H1 (cell line): Measurements from ENCODE around the gene ETFBKMT. TPM values are rescaled to one million over a fixed set of nuclear protein-coding genes. Genes with fewer than 3 reads are reported as not detected.

ENCODE experiments used
- CTCF ChIA-PET: fragments of 300-600 bp; sonication (Branson Sonifier 250); formaldehyde crosslinking; loops from one replicate; lab custom pipeline; 2021; ENCODE audit not compliant: partially characterized antibody; lab: Charles Lee
- POLR2A ChIA-PET: fragments of 300-600 bp; sonication (Branson Sonifier 250); formaldehyde crosslinking; loops from one replicate; lab custom pipeline; 2021; ENCODE audit warnings: inconsistent platforms; ENCODE audit not compliant: partially characterized antibody; lab: Charles Lee
- DNase-seq, 2 experiments: peaks; one replicate each; pipeline versions ENCODE4 v3.0.0 to v3.0.0-alpha.2; 2010 to 2022; ENCODE audit warnings: low spot score in 2 of 2, low read depth in 1 of 2, mixed read lengths in 1 of 2
- FAIRE-seq: peaks from 2 replicates; lab custom pipeline; 2011; peaks lifted over from hg19 to GRCh38; lab: Jason Lieb, UNC
- H2AFZ ChIP-seq: 2 replicates; pipeline ENCODE4 v1.8.1; 2012; ENCODE audit warnings: low read length, inconsistent platforms
- H2AK5ac ChIP-seq: 2 replicates; pipeline ENCODE4 v1.6.1; 2013; ENCODE audit warnings: low read depth, low read length
- H2BK120ac ChIP-seq: replicated peaks from 2 replicates; pipeline ENCODE3; 2013; ENCODE audit warnings: low read depth, low read length, inconsistent platforms
- H2BK12ac ChIP-seq: 2 replicates; pipeline ENCODE4 v1.6.1; 2013; ENCODE audit warnings: low read depth, low read length
- H2BK15ac ChIP-seq: 2 replicates; pipeline ENCODE4 v1.6.1; 2013; ENCODE audit warnings: low read length
- H2BK20ac ChIP-seq: 2 replicates; pipeline ENCODE4 v1.6.1; 2013; ENCODE audit warnings: low read length
- H2BK5ac ChIP-seq: 2 replicates; pipeline ENCODE4 v1.6.1; 2013; ENCODE audit warnings: low read depth, low read length
- H3K14ac ChIP-seq: 2 replicates; pipeline ENCODE4 v1.6.1; 2013; ENCODE audit warnings: inconsistent platforms; ENCODE audit not compliant: insufficient read length
- H3K18ac ChIP-seq: 2 replicates; pipeline ENCODE4 v1.6.1; 2013; ENCODE audit warnings: low read length; ENCODE audit errors: extremely low read depth
- H3K23ac ChIP-seq: 2 replicates; pipeline ENCODE4 v1.6.1; 2013; ENCODE audit warnings: inconsistent platforms; ENCODE audit not compliant: insufficient read length
- H3K23me2 ChIP-seq: 2 replicates; pipeline ENCODE4 v1.6.1; 2013; ENCODE audit warnings: low read depth, low read length
- H3K27ac ChIP-seq: 2 replicates; pipeline ENCODE4 v1.6.1; 2011; ENCODE audit warnings: low read depth, low read length, inconsistent platforms
- H3K27me3 ChIP-seq, 4 experiments: replicated peaks in 1 of 4; 1 replicate in 1 of 4; 2 replicates in 3 of 4; pipeline versions ENCODE4 v1.6.1 to v1.8.1; 2011 to 2013; ENCODE audit warnings: low read length in 3 of 4, mild to moderate bottlenecking in 3 of 4, inconsistent platforms in 2 of 4, mixed read lengths in 2 of 4, moderate library complexity in 1 of 4; ENCODE audit not compliant: control insufficient read depth in 3 of 4, insufficient read depth in 3 of 4; ENCODE audit errors: extremely low read depth in 1 of 4
- H3K36me3 ChIP-seq, 4 experiments: 2 replicates each; pipeline versions ENCODE4 v1.6.1 to v1.8.1; 2011 to 2013; ENCODE audit warnings: mild to moderate bottlenecking in 4 of 4, low read length in 3 of 4, moderate library complexity in 2 of 4, control low read depth in 1 of 4, inconsistent platforms in 1 of 4; ENCODE audit not compliant: insufficient read depth in 4 of 4, control insufficient read depth in 2 of 4
- H3K4ac ChIP-seq: replicated peaks from 2 replicates; pipeline ENCODE3; 2013; ENCODE audit warnings: low read length, low read depth, mixed read lengths, inconsistent platforms; ENCODE audit not compliant: insufficient read length
- H3K4me1 ChIP-seq, 4 experiments: replicated peaks in 1 of 4; 1 replicate in 1 of 4; 2 replicates in 3 of 4; pipeline versions ENCODE4 v1.6.1 to v1.8.1; 2011 to 2013; ENCODE audit warnings: low read length in 3 of 4, inconsistent platforms in 2 of 4, mixed read lengths in 1 of 4; ENCODE audit not compliant: insufficient read depth in 4 of 4, control insufficient read depth in 3 of 4
- H3K4me2 ChIP-seq, 2 experiments: 2 replicates each; pipeline versions ENCODE4 v1.6.1 to v1.8.1; 2011 to 2013; ENCODE audit warnings: low read depth in 2 of 2, low read length in 2 of 2, control low read depth in 1 of 2, inconsistent platforms in 1 of 2, mild to moderate bottlenecking in 1 of 2; ENCODE audit not compliant: insufficient read depth in 1 of 2
- H3K4me3 ChIP-seq, 4 experiments: fragments of 200-600, 300-600 bp in 1 of 4; sonication (generic), shearing (Covaris generic), sonication (Bioruptor Twin) in 1 of 4; 2 replicates each; pipeline versions ENCODE4 v1.5.1 to v1.8.1; 2011 to 2016; ENCODE audit warnings: low read length in 4 of 4, low read depth in 3 of 4, control low read depth in 2 of 4, inconsistent platforms in 2 of 4, mild to moderate bottlenecking in 2 of 4, mixed read lengths in 1 of 4, moderate library complexity in 1 of 4; ENCODE audit not compliant: insufficient read depth in 2 of 4; ENCODE audit errors: extremely low read depth in 1 of 4
- H3K56ac ChIP-seq: replicated peaks from 2 replicates; pipeline ENCODE3; 2013; ENCODE audit warnings: low read depth, mild to moderate bottlenecking, mixed read lengths, low read length, inconsistent platforms; ENCODE audit not compliant: insufficient read length
- H3K79me1 ChIP-seq: 2 replicates; pipeline ENCODE4 v1.6.1; 2013; ENCODE audit warnings: low read depth, low read length, control low read depth
- H3K79me2 ChIP-seq, 2 experiments: 2 replicates each; pipeline versions ENCODE4 v1.6.1 to v1.8.1; 2012 to 2013; ENCODE audit warnings: low read length in 2 of 2, mild to moderate bottlenecking in 2 of 2, inconsistent platforms in 1 of 2; ENCODE audit not compliant: insufficient read depth in 2 of 2, control insufficient read depth in 1 of 2
- H3K9ac ChIP-seq, 4 experiments: replicated peaks in 1 of 4; 1 replicate in 1 of 4; 2 replicates in 3 of 4; pipeline versions ENCODE4 v1.6.1 to v1.8.1; 2011 to 2013; ENCODE audit warnings: low read depth in 3 of 4, low read length in 3 of 4, control low read depth in 2 of 4, mild to moderate bottlenecking in 2 of 4, moderate library complexity in 2 of 4, inconsistent platforms in 1 of 4; ENCODE audit errors: extremely low read depth in 1 of 4
- H3K9me3 ChIP-seq, 2 experiments: 2 replicates each; pipeline versions ENCODE4 v1.6.1 to v1.8.1; 2012 to 2013; ENCODE audit warnings: mild to moderate bottlenecking in 2 of 2, moderate library complexity in 2 of 2, control low read depth in 1 of 2, inconsistent platforms in 1 of 2, low read depth in 1 of 2, low read length in 1 of 2, mixed read lengths in 1 of 2; ENCODE audit not compliant: insufficient read depth in 2 of 2
- H4K20me1 ChIP-seq, 2 experiments: replicated peaks in 1 of 2; 2 replicates each; pipeline versions ENCODE3 to v1.8.1; 2011 to 2013; ENCODE audit warnings: inconsistent platforms in 2 of 2, low read length in 2 of 2, mild to moderate bottlenecking in 1 of 2; ENCODE audit not compliant: insufficient read depth in 2 of 2, control insufficient read depth in 1 of 2
- H4K5ac ChIP-seq: 2 replicates; pipeline ENCODE4 v1.6.1; 2013; ENCODE audit warnings: low read length, low read depth, mixed read lengths, inconsistent platforms; ENCODE audit not compliant: insufficient read length
- H4K8ac ChIP-seq: 2 replicates; pipeline ENCODE4 v1.8.0; 2013; ENCODE audit warnings: mild to moderate bottlenecking, moderate library complexity, low read length, inconsistent platforms; ENCODE audit not compliant: insufficient read depth; ENCODE audit errors: extremely low read depth
- H4K91ac ChIP-seq: replicated peaks from 2 replicates; pipeline ENCODE3; 2013; ENCODE audit warnings: low read length, mixed read lengths, inconsistent platforms; ENCODE audit not compliant: insufficient read length
- MAFK ChIP-seq: IDR thresholded peaks from 2 replicates; pipeline ENCODE4 v1.6.1; 2012; ENCODE audit warnings: low read depth, mild to moderate bottlenecking, improper control_type of control experiment, low read length
- WGBS, 2 experiments: shearing (Covaris generic) in 1 of 2; methylation state at CpG; one replicate each; pipeline versions ENCODE4 v1.1.6 to v1.1.7; 2013 to 2015; ENCODE audit warnings: low lambda C conversion rate in 2 of 2, mixed read lengths in 2 of 2, inconsistent platforms in 1 of 2, low coverage in 1 of 2, missing lambda C conversion rate in 1 of 2; ENCODE audit not compliant: insufficient replicate concordance in 2 of 2, insufficient coverage in 1 of 2, insufficient read length in 1 of 2; ENCODE audit errors: extremely low coverage in 1 of 2, missing lambda C conversion rate in 1 of 2; 5-methylcytosine and 5-hydroxymethylcytosine counted together
- polyA plus RNA-seq, 7 experiments: library from polyadenylated mRNA; depleted of rRNA in 3 of 7; stranded (reverse) in 5 of 7; unstranded in 2 of 7; fragments of >200 nt in 5 of 7; fragments of 200-250 nt in 2 of 7; gene quantifications; 1 replicate in 5 of 7; 2 replicates in 1 of 7; 4 replicates in 1 of 7; pipeline versions ENCODE4 v1.2.1 to v1.2.3, GENCODE V29; 2011 to 2013; ENCODE audit warnings: missing spikeins in 2 of 7, mixed read lengths in 2 of 7
- total RNA-seq: library from RNA; stranded (reverse); fragmentation: NEBNext Ultra II Directional; extraction: Animal tissue kit (Norgen Biotek cat#: 25700); gene quantifications from 2 replicates; pipeline ENCODE4 v1.2.1, GENCODE V29; 2021

The ETFBKMT gene
- total and polyA plus RNA-seq, 2 of the 8 experiments (the other 6 are each of a cell fraction or from before 2014, with no cell fraction given), result 0.59 to 1.7 TPM

GRCh38 chr12:31651893-31652521 is 7.5 kb upstream of the ETFBKMT start:
- Histone ChIP-seq H4K8ac (no peak overlapping the region), H3K18ac (no peak overlapping the region), H3K27me3 (no peaks in the 10 kb centered on the region), H2BK20ac (no peak overlapping the region), H3K9ac (0 out of 7 replicates have a peak overlapping the region, but pooled peaks of 1 of the 4 experiments have one; percentile 28), H2AFZ (no peak overlapping the region), H2BK12ac (no peak overlapping the region), H4K91ac (no peak overlapping the region), H3K23me2 (no peaks in the 10 kb centered on the region), H2AK5ac (no peak overlapping the region), H3K23ac (no peak overlapping the region), H3K79me1 (no peaks in the 10 kb centered on the region), H2BK15ac (no peak overlapping the region), H3K4me2 (no peak overlapping the region), H3K56ac (no peak overlapping the region), H3K79me2 (no peaks in the 10 kb centered on the region), H3K27ac (no peak overlapping the region), H3K36me3 (no peaks in the 10 kb centered on the region), H3K4ac (no peak overlapping the region), H3K4me1 (no peaks in the 10 kb centered on the region; a peak in 1 of 7 replicates), H2BK120ac (no peak overlapping the region), H2BK5ac (no peak overlapping the region), H3K4me3 (no peak overlapping the region), H3K14ac (no peak overlapping the region), H3K9me3 (no peaks in the 10 kb centered on the region), H4K5ac (no peak overlapping the region), H4K20me1 (no peaks in the 10 kb centered on the region)
- DNase-seq (no peak), FAIRE-seq (no peak)
- POLR2A ChIA-PET, result interaction anchor here (1.1 kb wide), 1 partner anchor 802 kb away, joined by 3 read pairs; no protein-coding TSS in a partner anchor
- CTCF ChIA-PET, result interaction anchor here (0.6 to 2.5 kb wide), 16 partner anchors 11 to 1020 kb away, joined by 3 to 14 read pairs (median 4); no protein-coding TSS in a partner anchor
- 93% methylated on average over 18 of the region's 18 CpGs; no CpG with 5 or more reads in 1 of the 2 experiments for WGBS, 2 experiments
- TF ChIP-seq MAFK, result no peak
